HG03066 (cell line): Measurements from ENCODE around the gene ITGB1BP1.
A peak's percentile ranks its signal among the peaks of the same experiment; 100 is the strongest.

ENCODE experiments used
- ATAC-seq: cut with Tn5 transposase; IDR thresholded peaks from one replicate; pipeline ENCODE4 v1.9.1; 2021; ENCODE audit warnings: low read depth; ENCODE audit not compliant: unreplicated experiment

ITGB1BP1 gene

GRCh38 chr2:9423100-9423921 is at the start of gene ITGB1BP1, which contains the start of gene CPSF3:
Gene ITGB1BP1 (minus strand): TSS chr2:9423528. CDS start chr2:9418697, 4,831 bp downstream.
Gene CPSF3 (plus strand): TSS chr2:9423654. CDS start chr2:9423774, 120 bp downstream.
- peak; percentile 88 for ATAC-seq

- ATAC-seq, result no peak
Observed at GRCh38 chr2:9472511-9472910, 49.2 kb upstream of the ITGB1BP1 start.

- ATAC-seq, result no peak
Observed at GRCh38 chr2:9471206-9471605, 47.9 kb upstream of the ITGB1BP1 start.

- no peak for ATAC-seq
Observed at GRCh38 chr2:9467687-9468086, 44.4 kb upstream of the ITGB1BP1 start.

- ATAC-seq, result no peak
Observed at GRCh38 chr2:9466147-9466683, 42.9 kb upstream of the ITGB1BP1 start.

GRCh38 chr2:9465170-9465569 is 41.8 kb upstream of the ITGB1BP1 start:
- ATAC-seq, result no peak

GRCh38 chr2:9463698-9464034 is 40.3 kb upstream of the ITGB1BP1 start:
- no peak for ATAC-seq

GRCh38 chr2:9462886-9463697 is 39.8 kb upstream of the ITGB1BP1 start:
- ATAC-seq, result no peak

GRCh38 chr2:9462313-9462712 is 39.0 kb upstream of the ITGB1BP1 start:
- no peak for ATAC-seq

GRCh38 chr2:9461079-9461478 is 37.8 kb upstream of the ITGB1BP1 start:
- no peak for ATAC-seq

- ATAC-seq, result no peak
Observed at GRCh38 chr2:9460441-9461017, 37.2 kb upstream of the ITGB1BP1 start.

GRCh38 chr2:9451231-9451630 is 27.9 kb upstream of the ITGB1BP1 start:
- no peak for ATAC-seq

- ATAC-seq, result no peak
Observed at GRCh38 chr2:9445089-9445488, 21.8 kb upstream of the ITGB1BP1 start.

GRCh38 chr2:9443526-9443925 is 20.2 kb upstream of the ITGB1BP1 start:
- no peak for ATAC-seq

GRCh38 chr2:9441556-9441955 is 18.2 kb upstream of the ITGB1BP1 start:
- ATAC-seq, result no peak

GRCh38 chr2:9440058-9440727 is 16.9 kb upstream of the ITGB1BP1 start:
- ATAC-seq, result no peak

- ATAC-seq, result no peak
Observed at GRCh38 chr2:9439536-9439935, 16.2 kb upstream of the ITGB1BP1 start.

- ATAC-seq, result no peak
Observed at GRCh38 chr2:9434489-9434888, 11.2 kb upstream of the ITGB1BP1 start.

GRCh38 chr2:9430316-9431293 is 7.3 kb upstream of the ITGB1BP1 start:
- ATAC-seq, result no peak
